HepG2 (cell line): Measurements from ENCODE around the gene XXYLT1. TPM values are rescaled to one million over a fixed set of nuclear protein-coding genes. Genes with fewer than 3 reads are reported as not detected.

Experiments used
- ARNT2 ChIP-seq: sonication (generic); formaldehyde crosslinking; IDR thresholded peaks from 2 replicates; pipeline ENCODE4 v1.8.0; 2022; ENCODE audit warnings: mild to moderate bottlenecking, low read depth, missing genetic modification reagents, moderate library complexity
- ATF7-NPFF ChIP-seq: sonication (generic); formaldehyde crosslinking; IDR thresholded peaks from 2 replicates; pipeline ENCODE4 v1.8.1; 2023; ENCODE audit warnings: mild to moderate bottlenecking, low read depth, missing genetic modification reagents, moderate library complexity
- BCLAF1 ChIP-seq: fragments of 450-650 bp; IDR thresholded peaks from 2 replicates; pipeline ENCODE4 v1.6.1; 2017; ENCODE audit warnings: mild to moderate bottlenecking
- ETV5 ChIP-seq: IDR thresholded peaks from 2 replicates; pipeline ENCODE4 v1.6.1; 2018; ENCODE audit warnings: missing biosample characterization, missing genetic modification reagents, inconsistent platforms, borderline replicate concordance
- ETV6 ChIP-seq: sonication (generic); formaldehyde crosslinking; conservative IDR thresholded peaks from 2 replicates; pipeline ENCODE4 v1.4.0; 2020; ENCODE audit warnings: missing genetic modification reagents
- HNRNPL ChIP-seq: fragments of 200-400 bp; formaldehyde crosslinking; IDR thresholded peaks from 2 replicates; pipeline ENCODE4 v1.6.1; 2017; ENCODE audit warnings: mild to moderate bottlenecking, low read depth, low read length
- NR2F2 ChIP-seq: IDR thresholded peaks from 2 replicates; pipeline ENCODE4 v1.6.1; 2012; ENCODE audit warnings: low read depth, inconsistent platforms, borderline replicate concordance
- PBX2 ChIP-seq: IDR thresholded peaks from 2 replicates; pipeline ENCODE4 v1.6.1; 2016; ENCODE audit warnings: control low read depth
- PHF21A ChIP-seq: sonication (generic); formaldehyde crosslinking; IDR thresholded peaks from 2 replicates; pipeline ENCODE4 v1.5.0; 2020; ENCODE audit warnings: mild to moderate bottlenecking, missing genetic modification reagents
- RARA ChIP-seq: IDR thresholded peaks from 2 replicates; pipeline ENCODE4 v1.6.1; 2016; ENCODE audit warnings: missing genetic modification reagents, missing compliant biosample characterization
- SOX5 ChIP-seq: IDR thresholded peaks from 2 replicates; pipeline ENCODE4 v1.6.1; 2016; ENCODE audit warnings: borderline replicate concordance
- TCF7 ChIP-seq: sonication (generic); IDR thresholded peaks from 2 replicates; pipeline ENCODE4 v1.6.1; 2016; ENCODE audit warnings: antibody characterized with exemption, low read depth
- U2AF2 ChIP-seq: fragments of 200-400 bp; formaldehyde crosslinking; IDR thresholded peaks from 2 replicates; pipeline ENCODE4 v1.6.1; 2017; ENCODE audit warnings: low read depth, mild to moderate bottlenecking, low read length
- XBP1 ChIP-seq: sonication (generic); formaldehyde crosslinking; IDR thresholded peaks from 2 replicates; pipeline ENCODE4 v1.5.0; 2020; ENCODE audit warnings: missing genetic modification reagents
- ZNF282 ChIP-seq: fragments of 450-650 bp; IDR thresholded peaks from 2 replicates; pipeline ENCODE4 v1.6.1; 2018; ENCODE audit not compliant: partially characterized antibody
- ZNF367 ChIP-seq: sonication (generic); formaldehyde crosslinking; IDR thresholded peaks from 2 replicates; pipeline ENCODE4 v1.4.0; 2020; ENCODE audit warnings: missing genetic modification reagents, borderline replicate concordance
- ZNF383 ChIP-seq: sonication (generic); formaldehyde crosslinking; IDR thresholded peaks from 2 replicates; pipeline ENCODE4 v1.4.0; 2020; ENCODE audit warnings: missing genetic modification reagents, mild to moderate bottlenecking, borderline replicate concordance
- polyA plus RNA-seq, 8 experiments: library from polyadenylated mRNA; depleted of rRNA in 3 of 8; stranded (reverse) in 7 of 8; unstranded in 1 of 8; fragments of >200 nt; fragmentation: Illumina TruSeq in 4 of 8; extraction: Trizol in 4 of 8; gene quantifications; 2 replicates each; pipeline versions ENCODE4 v1.2.1 to v1.2.3, GENCODE V29; 2011 to 2016; ENCODE audit warnings: low read depth in 4 of 8, missing spikeins in 1 of 8, mixed read lengths in 1 of 8; ENCODE audit not compliant: insufficient read depth in 1 of 8
- total RNA-seq, 5 experiments: library from RNA; depleted of rRNA; stranded (reverse); fragments of >200 nt; fragmentation: Illumina TruSeq; extraction: Trizol; gene quantifications; 2 replicates each; pipeline ENCODE4 v1.2.3, GENCODE V29; 2016; ENCODE audit warnings: low read depth in 1 of 5
- TF ChIP-seq, protein P1 (sequence below): sonication (generic); formaldehyde crosslinking; IDR thresholded peaks from 2 replicates; pipeline ENCODE4 v1.4.0; 2020; ENCODE audit warnings: missing genetic modification reagents, low read depth, mild to moderate bottlenecking, borderline replicate concordance
- TF ChIP-seq, protein P2 (sequence below): sonication (generic); formaldehyde crosslinking; IDR thresholded peaks from 2 replicates; pipeline ENCODE4 v1.5.0; 2020; ENCODE audit warnings: mild to moderate bottlenecking, missing genetic modification reagents
- TF ChIP-seq, protein P3 (sequence below): sonication (generic); formaldehyde crosslinking; IDR thresholded peaks from 2 replicates; pipeline ENCODE4 v1.5.0; 2020; ENCODE audit warnings: mild to moderate bottlenecking, missing genetic modification reagents

The XXYLT1 gene
- total and polyA plus RNA-seq, 2 of the 13 experiments (the other 11 are each of a cell fraction or from before 2014, with no cell fraction given): 17.7 to 19.0 TPM

DNA sequence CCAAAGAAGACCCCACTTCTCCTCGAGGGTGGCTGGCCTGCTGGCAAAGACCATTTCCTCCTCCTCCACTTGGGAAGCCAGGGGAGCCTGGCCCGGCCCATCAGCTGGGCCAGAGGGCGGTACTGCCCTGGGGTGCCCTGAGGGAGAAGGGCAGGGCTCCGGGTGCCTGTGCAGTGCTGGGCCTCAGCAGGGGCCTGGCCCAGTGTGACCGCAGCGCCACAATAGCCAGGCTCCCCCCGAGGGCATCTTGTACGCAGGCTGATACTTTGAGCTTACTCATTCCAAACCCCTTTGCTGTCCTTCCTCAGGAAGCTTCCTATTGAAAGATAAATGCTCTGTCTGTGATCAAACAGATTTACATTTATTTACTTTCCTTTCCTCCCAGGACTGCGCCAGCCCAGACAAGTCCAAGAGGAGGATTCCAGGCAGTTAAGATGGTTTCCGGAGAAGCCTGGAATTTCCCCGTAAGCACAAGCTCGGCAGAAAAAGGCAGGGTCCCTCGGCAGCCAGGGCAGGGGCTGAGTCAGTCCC lies 240.1 kb downstream of the XXYLT1 start (continued):
- TF ChIP-seq HNRNPL: peak; percentile 45; the same call in 1 of the 2 replicates
- peak; percentile 12; the same call in 1 of the 2 replicates for TF ChIP-seq SOX5 (CRISPR knock-in tag)
- TF ChIP-seq PHF21A (CRISPR knock-in tag): no peak; the same call in 1 of the 2 replicates
- no peak for TF ChIP-seq U2AF2
- TF ChIP-seq ATF7-NPFF: no peak
- peak; percentile 63; the same call in 1 of the 2 replicates for TF ChIP-seq RARA (CRISPR knock-in tag)
- TF ChIP-seq ARNT2: no peak
- no peak for TF ChIP-seq ETV6
- TF ChIP-seq, protein P1, sequence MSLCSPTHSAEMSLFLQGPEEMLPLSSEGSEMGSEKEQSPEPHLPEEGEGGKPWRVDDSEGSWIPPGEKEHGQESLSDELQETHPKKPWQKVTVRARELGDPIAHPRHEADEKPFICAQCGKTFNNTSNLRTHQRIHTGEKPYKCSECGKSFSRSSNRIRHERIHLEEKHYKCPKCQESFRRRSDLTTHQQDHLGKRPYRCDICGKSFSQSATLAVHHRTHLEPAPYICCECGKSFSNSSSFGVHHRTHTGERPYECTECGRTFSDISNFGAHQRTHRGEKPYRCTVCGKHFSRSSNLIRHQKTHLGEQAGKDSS (CRISPR knock-in tag): peak; percentile 76; the same call in 1 of the 2 replicates
- no peak for TF ChIP-seq ZNF383
- no peak for TF ChIP-seq NR2F2
- peak; percentile 73; the same call in 1 of the 2 replicates for TF ChIP-seq ETV5 (CRISPR knock-in tag)
- TF ChIP-seq ZNF367: no peak
- TF ChIP-seq, protein P2, sequence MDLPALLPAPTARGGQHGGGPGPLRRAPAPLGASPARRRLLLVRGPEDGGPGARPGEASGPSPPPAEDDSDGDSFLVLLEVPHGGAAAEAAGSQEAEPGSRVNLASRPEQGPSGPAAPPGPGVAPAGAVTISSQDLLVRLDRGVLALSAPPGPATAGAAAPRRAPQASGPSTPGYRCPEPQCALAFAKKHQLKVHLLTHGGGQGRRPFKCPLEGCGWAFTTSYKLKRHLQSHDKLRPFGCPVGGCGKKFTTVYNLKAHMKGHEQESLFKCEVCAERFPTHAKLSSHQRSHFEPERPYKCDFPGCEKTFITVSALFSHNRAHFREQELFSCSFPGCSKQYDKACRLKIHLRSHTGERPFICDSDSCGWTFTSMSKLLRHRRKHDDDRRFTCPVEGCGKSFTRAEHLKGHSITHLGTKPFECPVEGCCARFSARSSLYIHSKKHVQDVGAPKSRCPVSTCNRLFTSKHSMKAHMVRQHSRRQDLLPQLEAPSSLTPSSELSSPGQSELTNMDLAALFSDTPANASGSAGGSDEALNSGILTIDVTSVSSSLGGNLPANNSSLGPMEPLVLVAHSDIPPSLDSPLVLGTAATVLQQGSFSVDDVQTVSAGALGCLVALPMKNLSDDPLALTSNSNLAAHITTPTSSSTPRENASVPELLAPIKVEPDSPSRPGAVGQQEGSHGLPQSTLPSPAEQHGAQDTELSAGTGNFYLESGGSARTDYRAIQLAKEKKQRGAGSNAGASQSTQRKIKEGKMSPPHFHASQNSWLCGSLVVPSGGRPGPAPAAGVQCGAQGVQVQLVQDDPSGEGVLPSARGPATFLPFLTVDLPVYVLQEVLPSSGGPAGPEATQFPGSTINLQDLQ: no peak
- TF ChIP-seq, protein P3, sequence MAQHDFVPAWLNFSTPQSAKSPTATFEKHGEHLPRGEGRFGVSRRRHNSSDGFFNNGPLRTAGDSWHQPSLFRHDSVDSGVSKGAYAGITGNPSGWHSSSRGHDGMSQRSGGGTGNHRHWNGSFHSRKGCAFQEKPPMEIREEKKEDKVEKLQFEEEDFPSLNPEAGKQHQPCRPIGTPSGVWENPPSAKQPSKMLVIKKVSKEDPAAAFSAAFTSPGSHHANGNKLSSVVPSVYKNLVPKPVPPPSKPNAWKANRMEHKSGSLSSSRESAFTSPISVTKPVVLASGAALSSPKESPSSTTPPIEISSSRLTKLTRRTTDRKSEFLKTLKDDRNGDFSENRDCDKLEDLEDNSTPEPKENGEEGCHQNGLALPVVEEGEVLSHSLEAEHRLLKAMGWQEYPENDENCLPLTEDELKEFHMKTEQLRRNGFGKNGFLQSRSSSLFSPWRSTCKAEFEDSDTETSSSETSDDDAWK (CRISPR knock-in tag): no peak
- TF ChIP-seq XBP1: no peak
- peak; percentile 29; the same call in 1 of the 2 replicates for TF ChIP-seq TCF7
- TF ChIP-seq ZNF282: no peak
- no peak for TF ChIP-seq PBX2 (CRISPR knock-in tag)
- TF ChIP-seq BCLAF1: no peak
